Right renal pelvis (tissue), 4 donors: ENCODE results near the gene TRAF7. TPM values are rescaled to one million over a fixed set of nuclear protein-coding genes. Genes with fewer than 3 reads are reported as not detected.
"Not testable (repeated sequence)": the region's sequence is repeated elsewhere in the genome, so short reads cannot be mapped to it uniquely, and the experiment has no call there.

Experiments
- DNase-seq, 4 donors: peaks; one replicate each; pipeline ENCODE4 v3.0.0-alpha.2; 2013; ENCODE audit warnings: low read depth in 4 of 4, low spot score in 3 of 4, missing footprints in 1 of 4
- polyA plus RNA-seq, 4 donors: library from polyadenylated mRNA; unstranded; fragments of 120-200 nt; gene quantifications; one replicate each; pipeline ENCODE4 v1.2.1, GENCODE V29; 2013; ENCODE audit not compliant: insufficient read length in 4 of 4

The TRAF7 gene
- polyA plus RNA-seq, 4 donors, result 53.7 to 63.4 (median 57.5) TPM

DNA sequence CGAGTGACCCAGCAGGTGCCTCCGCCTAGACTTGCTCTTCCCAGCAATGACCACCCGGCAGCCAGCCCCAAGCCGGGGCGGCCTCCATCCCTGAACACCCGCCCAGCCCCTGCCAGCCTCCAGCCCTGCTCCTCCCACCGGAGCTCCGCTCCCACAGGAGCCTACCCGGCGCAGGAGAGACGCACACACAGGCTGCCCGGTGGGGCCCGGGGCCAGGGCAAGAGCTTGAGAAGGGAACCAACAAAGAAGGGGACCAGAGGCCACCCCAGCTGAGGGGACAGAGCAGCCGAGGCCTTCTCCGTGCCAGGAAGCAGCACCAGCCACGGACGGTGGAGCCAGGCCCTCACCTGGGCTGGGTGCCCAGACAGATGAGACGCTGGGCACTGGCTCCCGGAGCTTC lies 33.7 kb upstream of the TRAF7 start:
- no peak for DNase-seq

DNA sequence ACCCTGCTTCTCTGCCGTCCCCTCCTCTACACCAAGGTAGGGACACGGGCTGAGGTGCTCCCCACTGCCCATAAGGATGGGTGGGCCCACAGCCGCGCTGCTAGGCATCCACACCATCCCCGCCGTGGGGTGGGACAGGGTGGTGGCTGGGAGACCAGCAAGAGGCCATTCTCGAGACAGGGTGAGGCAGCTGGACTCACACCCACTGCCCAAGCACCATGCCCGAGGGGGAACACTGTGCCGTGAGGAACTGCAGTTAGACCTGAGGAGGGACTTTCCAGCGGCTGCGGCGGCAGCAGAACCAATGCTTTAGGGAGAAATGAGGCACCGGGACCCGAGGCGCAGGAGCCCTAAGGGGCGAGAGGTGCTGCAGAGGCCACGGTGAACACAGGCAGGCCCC lies 33.2 kb upstream of the TRAF7 start:
- DNase-seq, result no peak

DNA sequence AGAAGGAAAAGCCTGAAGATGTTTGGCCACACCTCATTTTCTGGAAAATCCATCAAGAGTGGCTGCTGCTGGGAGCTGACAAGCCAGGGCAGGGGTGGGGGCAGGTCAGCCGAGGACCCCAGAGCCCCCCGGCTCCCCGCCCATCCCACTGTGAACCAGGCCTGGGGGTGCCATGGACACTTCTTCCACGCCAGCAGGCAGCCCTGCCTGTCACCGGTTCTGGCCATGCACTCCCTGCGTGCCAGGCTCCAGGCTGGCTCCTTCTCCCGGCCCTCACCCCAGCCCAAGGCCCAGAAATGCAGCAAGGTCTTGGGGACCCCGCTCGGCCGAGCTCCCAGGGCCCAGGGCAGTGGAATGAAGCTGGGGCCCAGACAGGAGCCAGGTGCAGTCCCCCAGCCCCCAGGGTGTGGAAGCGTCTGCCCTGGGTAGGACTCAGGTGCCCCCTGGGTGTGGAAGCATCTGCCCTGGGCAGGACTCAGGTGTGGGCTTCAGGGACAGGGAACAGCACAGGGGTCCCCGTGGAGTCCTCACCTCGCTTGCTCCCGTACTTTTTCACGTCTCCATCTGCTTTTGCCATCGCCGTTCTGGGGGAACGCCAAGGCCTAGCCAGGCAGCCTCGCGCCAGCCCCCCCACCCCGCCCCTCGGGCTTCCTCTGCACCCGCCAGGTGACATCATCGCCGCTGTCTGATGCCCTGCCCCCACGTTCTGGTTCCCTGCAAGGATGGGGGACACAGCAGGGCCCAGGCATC lies 32.5 kb upstream of the TRAF7 start:
- DNase-seq, result not testable (repeated sequence)

DNA sequence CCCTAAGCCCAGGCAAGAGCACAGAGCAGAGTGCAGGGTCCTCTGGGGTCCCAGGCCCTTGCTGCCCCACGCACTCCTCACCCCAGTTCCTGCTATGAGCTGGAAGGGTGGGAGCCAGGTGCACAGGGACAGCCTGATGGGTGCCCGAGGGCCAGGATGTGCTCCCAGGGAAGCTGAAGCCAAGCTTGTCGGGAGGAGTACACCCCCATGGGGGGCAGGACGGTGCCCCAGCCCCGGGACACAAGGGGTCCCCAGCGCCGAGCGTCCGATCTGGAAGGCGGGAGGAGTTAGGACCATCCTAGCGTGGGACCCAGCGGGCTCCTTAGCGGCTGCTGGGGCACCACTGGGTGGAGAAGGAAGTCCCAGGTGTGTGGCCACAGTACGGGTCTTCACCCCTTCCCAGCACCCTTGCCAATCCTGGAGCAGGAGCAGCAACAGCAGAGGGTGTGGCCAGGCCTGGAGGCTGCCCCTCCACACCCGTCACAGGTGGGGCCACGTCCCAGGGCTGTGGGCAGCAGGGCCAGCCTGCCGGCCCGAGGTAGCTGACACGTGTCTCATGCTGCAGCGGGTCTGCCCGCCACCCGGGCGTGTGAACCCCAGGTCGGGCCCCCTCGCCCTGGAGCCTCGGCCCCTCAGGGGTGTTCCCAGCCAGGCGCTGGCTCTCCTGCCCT lies 31.7 kb upstream of the TRAF7 start:
- not testable (repeated sequence) for DNase-seq

DNA sequence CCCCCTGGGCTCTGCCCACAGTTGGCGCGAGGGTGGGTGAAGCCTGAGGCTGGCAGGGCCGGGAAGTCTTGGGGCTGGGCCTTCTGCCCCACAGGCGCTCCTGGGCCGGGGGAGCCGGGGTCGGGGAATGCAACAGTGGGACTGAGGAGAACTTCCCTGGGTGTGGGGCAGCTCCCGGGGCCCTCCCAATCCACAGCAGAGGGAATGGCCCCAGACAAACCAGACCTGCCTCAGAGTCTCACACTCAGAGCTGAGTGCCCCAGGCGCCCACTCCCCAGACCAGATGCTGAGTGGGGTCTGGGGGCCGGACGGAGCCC lies 31.2 kb upstream of the TRAF7 start:
- DNase-seq, result not testable (repeated sequence)

DNA sequence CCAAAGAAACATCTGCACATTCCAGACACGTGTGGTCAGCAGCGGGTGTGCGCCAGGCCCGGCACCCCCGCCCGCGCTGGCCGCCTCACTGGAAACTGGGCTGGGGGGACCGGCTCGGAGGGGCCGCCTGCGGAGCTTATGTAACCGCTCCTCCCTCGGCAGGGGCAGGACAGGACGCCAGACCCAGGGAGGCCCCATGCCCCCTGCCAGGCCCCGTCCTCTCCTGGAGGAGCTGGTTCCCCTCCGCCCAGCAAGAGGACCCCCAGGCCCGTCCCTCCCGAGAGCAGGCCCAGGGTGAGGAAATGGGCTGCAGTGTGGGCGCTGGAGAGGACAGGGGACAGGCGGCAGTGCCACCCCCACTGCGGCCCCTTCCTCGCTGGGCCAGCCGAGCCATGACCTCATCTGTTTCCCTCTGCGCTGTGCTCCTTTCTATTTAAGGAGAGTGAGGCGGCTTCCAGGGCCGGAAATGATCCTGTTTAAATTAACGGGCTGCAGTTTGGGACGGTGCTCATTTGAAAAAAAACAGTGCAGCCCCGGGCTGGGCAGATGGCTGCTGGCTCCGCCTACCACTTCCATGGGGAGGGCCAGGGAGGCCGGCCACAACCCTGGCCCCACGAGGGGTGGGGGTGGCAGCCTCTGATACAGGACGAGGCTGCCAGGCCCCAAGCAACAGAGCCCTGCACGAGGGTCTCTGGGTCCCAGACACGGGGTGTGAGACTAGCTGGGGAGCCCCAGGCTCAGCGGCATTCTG lies 30.7 kb upstream of the TRAF7 start:
- peak in 1 of 4 donors; percentile 31 for DNase-seq

DNA sequence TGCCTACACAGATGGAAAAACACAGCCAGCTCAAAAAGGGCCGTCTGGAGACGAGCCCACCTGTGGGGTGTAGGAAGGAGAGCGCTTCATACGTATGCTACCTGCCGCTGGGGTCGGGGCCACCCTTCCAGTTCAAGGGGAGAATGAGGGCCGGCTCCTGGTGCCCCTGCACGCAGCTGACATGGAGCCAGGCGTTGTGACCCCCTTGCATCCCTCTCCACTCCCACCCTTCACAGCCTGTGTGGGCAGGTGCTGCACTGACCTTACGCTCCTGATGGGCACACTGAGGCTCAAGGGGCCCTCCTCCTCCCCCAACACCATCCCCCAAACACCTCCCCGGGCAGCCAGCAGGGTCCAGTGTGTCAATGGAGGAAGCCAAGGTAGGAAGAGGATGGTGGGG lies 30.0 kb upstream of the TRAF7 start:
- DNase-seq, result not testable (repeated sequence)

DNA sequence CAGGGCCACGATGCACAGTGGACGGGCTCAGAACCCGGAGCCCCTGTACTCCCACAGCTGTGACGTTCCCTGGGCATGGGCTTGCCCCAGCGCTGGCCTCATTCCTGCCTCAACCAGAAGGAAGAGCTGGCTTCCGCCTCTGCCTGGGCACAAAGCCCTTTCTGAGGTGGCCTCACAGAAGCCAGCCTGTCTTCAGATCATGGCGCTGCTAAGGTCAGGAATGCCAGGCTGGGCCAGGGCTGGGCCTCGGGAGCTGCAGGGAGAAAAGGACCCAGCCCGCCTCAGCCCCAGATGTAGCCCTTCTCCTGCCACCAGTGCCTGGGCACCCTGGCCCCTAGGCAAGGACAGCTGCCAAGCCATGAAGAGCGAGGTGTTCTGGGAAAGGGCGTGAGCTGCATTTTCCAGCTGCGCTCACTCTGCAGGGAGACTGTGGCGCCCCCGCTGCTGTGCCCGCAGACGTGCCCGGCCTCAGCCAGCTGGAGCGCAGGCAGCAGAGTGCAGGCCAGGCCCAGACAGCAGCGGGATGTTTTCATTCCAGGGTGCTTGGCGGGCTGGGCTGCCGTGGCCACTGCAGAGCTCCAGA lies 29.3 kb upstream of the TRAF7 start:
- DNase-seq, result not testable (repeated sequence)

DNA sequence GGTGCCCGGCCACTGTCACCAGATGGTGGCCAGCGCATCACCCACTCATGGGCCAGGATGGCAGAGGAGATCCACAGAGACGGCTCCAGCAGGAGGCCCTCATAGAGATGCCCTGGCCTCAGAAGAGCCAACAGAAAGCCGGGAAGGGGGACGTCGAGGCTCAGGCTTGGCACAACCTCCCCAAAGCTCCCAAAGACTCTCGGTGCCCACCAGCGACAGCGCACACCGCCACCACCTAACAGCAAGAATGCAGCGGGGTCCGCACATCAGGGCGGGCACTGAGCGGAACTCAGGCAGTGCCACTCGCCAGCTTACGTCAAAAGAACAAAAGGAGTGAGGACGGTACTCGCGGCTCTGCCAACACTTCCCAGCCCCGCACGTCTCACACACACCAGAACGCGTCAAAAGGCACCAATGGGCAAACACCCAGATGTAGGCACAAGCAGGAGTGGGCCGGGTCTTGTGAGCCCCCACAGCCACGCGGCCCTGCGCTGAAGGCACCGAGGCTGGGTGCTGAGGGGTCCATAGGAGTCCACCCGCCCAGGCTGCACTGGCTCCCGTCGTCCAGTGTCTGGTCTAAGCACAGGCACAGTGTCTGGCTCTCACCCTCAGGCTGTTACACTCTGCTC lies 28.5 kb upstream of the TRAF7 start:
- not testable (repeated sequence) for DNase-seq

DNA sequence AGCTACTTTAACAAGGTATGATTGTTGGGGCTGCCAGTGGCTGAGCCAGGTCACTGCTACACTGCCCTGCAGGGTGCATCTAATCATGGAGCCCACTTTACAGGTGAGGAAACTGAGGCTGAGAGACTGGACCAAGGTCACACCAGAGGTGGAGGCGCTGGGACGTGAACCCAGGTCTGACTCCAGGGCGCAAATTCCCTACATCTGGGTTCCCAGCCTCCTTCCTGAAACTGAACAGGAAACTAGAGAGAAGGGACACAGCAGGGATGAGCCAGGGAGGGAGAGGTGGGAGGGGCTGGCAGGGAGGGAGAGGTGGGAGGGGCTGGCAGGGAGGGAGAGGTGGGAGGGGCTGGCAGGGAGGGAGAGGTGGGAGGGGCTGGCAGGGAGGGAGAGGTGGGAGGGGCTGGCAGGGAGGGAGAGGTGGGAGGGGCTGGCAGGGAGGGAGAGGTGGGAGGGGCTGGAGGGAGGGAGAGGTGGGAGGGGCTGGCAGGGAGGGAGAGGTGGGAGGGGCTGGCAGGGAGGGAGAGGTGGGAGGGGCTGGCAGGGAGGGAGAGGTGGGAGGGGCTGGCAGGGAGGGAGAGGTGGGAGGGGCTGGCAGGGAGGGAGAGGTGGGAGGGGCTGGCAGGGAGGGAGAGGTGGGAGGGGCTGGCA lies 27.8 kb upstream of the TRAF7 start:
- DNase-seq, result not testable (repeated sequence)

DNA sequence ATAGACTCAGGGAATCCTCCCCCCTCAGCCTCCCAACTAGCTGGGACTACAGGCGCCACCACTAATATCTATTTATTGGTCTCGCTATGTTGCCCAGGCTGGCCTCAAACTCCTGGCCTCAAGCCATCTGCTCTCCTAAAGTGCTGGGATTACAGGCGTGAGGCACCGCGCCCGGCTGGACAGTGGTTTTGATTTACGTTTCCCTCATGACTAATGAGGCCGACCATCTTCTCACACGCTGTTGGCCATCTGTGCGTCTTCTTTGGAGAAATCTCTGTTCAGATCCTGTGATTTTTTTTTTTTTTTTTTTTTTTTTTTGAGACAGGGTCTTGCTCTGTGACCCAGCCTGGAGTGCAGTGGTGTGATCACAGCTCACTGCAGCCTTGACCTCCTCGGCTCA lies 26.3 kb upstream of the TRAF7 start:
- DNase-seq, result not testable (repeated sequence)

DNA sequence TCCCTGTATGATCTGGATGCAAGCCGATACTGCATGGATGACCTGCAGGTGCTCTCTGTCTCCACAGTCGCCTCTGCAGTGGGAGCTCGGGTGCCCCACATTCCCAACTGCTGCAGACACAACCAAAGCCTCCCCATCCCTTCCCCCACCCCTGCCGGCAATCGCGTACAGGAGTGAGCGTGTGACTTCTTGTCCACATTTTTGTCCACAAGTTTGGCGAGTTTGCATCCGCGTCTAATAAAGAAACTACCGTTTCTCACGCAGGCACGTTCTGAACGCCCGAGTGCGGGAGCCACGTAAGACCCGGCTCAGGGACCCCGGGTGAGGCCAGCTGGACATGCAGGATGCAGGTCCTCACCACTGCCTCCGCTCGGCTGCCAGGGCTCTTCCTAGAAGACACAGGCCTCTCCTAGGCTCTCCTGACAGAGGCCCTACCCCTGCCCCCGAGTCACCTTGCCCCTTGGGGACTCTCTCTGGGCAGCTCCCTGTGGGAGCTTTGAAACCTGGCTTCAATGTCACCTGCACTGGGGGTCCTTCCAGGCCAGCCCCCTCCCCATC lies 25.6 kb upstream of the TRAF7 start:
- not testable (repeated sequence) for DNase-seq

DNA sequence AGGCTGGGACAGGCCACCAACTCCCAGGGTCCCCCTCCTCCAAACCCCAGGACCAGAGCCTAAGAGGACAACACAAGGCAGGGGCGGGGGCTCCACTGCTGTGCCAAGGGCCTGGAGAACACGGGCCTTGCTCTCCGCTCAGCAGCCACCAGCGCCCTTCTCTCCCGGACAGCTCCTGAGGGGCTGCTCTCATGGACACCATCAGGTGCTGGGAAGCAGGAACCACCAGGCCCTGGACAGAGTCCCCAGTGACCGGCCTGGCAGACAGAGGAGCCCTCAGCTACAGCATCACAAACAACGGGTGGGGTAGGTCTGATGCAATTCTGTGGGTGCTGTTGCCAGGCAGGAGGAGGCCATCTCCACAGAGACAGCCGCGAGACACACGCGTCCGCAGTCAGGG lies 21.8 kb upstream of the TRAF7 start:
- DNase-seq, result not testable (repeated sequence)

DNA sequence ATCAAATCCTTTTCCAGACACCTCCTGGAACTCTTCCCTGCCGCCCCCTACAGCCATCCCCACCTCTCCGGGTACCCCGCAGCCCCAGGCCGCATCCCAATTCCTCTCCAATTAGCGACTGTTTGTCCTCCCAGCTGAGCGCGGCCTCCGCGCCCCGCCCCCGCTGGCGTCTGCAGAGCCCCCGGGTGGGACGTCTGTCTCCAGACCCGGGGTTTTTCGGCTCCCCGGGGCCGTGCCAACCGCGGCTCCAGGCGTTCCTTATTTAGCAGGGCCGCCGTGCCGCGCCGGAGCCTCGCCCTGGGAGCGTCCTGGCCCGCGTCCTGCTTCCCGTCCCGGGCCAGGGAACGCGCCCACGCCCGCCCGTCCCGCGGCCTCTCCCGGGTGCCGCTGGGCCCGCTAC lies 20.5 kb upstream of the TRAF7 start:
- not testable (repeated sequence) for DNase-seq

DNA sequence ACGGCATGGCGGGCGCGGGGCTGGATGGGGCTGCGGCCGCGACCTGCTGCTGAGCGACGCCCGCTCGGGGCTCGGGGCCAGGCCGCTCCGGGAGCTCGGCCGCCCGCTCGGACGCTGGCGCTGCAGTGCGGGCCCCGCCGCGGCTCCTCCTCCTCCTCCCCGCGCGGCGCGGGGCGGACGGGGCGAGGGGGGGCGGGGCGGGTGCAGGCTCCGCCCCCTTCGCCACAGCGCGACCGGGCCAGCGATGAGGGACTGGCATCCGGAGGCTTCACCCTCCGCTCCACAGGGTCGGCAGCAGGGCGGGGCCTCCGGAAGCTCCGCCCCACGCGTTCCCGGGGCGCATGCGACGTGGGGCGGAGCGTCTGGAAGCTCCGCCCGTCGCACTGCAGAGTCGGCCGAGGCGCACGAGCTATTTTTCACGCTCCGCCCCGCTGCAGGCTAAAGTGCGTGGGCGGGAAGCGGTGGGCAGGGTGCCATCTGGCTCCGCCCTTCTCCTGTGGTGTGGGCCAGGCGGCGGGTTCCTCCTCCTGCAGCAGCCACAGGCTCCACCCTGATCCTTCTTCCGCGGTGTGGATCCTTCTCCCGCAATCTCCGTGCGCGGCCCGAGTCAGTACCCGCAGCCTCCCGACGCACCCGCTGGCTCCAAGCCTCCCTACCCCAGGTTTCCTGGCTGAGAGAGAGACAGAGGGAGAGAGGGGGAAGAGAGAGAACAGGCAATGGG lies 19.7 kb upstream of the TRAF7 start, which contains the start of gene PKD1:
PKD1 (minus strand) TSS at position 129 of the 721 bp plus-strand sequence. CDS start 209 bp downstream, outside the sequence.
- peak in 3 of 4 donors; percentile 85 to 87 (median 86) for DNase-seq

DNA sequence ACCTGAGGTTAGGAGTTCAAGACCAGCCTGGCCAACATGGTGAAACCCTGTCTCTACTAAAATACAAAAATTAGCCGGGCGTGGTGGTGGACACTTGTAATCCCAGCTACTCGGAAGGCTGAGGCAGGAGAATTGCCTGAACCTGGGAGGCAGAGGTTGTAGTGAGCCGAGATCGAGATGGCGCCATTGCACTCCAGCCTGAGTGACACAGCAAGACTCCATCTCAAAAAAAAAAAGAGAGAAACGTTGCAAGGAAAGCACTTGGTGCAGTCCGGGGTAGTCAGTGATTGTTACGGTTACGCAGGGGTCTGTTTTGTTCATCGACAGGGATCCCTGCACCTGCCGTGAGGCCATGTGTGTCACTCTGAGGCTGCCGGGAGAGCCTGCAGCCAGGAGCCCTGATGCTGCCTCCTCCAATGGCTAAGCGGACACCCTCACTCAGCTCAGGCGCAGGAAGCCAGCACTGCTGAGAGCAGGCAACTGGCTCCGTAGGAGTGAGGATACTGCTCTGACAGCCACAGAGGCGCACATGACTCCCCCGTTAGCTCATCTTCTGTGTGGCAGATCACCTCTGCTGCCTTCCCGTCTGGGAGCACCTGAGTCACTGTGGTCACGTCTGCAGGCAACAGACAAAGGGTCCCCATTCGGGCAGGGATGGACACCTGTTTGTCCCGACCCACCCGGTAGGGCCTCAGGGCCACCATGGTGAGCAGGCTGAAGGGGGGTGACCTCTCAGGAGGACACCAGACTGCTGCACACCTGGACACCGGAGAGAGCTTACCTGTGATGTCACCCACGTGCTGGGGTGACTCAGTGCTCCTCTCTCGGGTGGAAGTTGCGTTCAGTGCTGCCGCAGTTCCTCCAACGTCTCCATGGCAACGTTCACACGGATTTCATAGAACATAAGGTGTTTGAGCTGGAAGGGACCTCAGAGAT lies 12.4 kb upstream of the TRAF7 start:
- no peak for DNase-seq

DNA sequence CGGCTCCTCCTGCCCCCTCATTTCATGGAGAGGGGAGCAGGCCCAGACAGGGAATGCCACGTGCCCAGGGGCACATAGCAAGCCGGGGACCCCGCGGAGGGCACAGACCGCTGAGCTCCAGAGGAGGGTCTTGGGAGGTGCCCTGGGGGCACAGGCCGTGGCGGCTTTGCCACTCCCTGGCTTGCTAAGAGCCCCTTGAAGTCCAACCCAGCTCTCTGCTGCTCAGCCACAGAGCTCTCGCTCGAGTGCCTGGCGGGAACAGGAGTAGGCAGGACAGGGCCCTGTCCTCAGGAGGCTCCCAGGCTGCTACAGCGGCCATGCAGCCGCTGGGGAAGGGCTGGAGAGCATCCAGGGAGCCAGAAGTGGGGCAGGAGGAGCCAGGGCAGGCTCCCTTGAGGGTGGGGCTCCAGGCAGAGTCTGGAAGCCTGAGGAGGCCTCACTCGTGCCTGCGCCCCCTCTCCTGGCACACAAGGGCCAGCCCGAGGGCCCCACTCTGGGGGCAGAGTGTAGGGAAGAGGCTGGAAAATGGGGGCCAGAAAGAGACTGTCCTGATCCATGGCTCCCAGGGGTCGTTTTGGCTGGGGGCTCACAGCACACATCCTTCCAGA lies 11.6 kb upstream of the TRAF7 start:
- DNase-seq, result no peak

DNA sequence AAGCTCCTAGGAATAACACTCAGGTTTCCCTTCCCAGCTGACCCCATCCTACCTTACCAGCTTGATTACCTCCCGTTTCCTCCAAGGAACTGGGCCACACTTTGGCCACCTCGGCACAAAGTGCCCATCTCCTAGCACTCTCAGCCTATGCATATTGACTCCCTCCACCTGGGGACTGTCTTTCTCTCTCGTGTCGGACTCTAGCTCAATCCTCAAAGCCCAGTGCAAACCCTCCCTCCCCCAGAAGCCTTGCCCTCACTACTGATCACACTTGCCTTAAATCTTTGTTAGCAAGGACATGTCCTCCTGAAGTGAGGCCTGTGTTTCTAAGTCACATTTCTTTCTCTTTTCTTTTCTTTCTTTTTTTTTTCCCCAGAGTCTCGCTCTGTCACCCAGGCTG lies 9.7 kb upstream of the TRAF7 start:
- DNase-seq, result no peak
